HG03354 (cell line): ENCODE data around the gene TMEM184A.
"Not testable (repeated sequence)": the region's sequence is repeated elsewhere in the genome, so short reads cannot be mapped to it uniquely, and the experiment has no call there.

ENCODE experiments used
- ATAC-seq: cut with Tn5 transposase; IDR thresholded peaks from one replicate; pipeline ENCODE4 v1.9.1; 2021; ENCODE audit warnings: mild to moderate bottlenecking; ENCODE audit not compliant: unreplicated experiment, poor library complexity, severe bottlenecking

Gene TMEM184A

GRCh38 chr7:1532456-1533254 is 23.4 kb downstream of the TMEM184A start:
- no peak for ATAC-seq

GRCh38 chr7:1531979-1532455 is 24.0 kb downstream of the TMEM184A start:
- no peak for ATAC-seq

DNA sequence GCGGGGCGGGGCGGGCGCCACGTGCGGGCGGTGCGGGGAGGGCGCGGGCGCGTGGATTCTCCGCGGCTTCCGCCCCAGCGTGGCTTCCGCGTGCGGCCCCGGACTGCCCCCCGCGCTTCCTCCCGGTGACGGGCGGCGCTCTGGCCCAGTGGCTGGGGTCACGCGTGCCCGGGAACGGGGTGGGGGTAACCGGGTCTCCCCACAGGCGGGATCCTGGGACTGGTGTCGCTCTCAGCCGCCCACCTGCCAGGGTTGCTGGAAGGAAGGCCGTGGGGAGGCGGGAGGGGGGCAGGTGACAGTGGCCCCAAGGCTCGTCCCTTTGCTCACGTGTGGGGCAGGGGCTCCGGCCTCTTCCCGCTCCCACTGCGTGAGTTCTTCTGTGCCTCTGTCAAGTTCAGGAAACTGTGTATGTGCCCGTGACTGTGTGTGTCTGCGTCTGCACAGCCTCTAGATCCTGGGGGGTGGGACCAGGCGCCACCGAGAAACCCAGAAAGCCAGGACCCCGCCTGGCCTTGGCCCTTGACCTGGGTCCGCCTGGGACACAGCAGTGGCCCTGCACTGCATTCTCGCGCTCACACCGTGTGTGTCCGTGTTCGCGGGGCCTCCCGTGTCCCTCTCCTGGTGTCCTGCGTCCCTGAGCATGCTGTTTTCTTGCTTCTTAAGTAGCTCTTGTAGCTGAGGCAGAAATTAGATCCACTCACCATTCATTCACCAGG is 24.6 kb downstream of the TMEM184A start:
- no peak for ATAC-seq

DNA sequence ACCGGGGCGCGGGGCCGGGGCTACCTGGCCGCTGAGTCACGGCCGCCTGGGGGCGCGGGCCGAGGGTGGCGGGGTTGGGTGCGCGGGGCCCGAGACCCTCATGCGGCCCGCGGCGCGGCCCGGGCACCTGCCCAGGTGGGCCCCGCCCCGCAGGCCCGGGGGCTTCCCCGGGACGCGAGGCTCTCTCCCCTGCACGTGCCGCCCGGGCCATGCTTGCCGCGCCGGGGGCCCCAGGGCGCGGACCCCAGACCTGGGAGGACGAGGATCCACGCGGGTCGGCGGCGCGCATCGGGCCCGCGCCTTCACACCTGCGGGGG is 25.1 kb downstream of the TMEM184A start:
- no peak for ATAC-seq

DNA sequence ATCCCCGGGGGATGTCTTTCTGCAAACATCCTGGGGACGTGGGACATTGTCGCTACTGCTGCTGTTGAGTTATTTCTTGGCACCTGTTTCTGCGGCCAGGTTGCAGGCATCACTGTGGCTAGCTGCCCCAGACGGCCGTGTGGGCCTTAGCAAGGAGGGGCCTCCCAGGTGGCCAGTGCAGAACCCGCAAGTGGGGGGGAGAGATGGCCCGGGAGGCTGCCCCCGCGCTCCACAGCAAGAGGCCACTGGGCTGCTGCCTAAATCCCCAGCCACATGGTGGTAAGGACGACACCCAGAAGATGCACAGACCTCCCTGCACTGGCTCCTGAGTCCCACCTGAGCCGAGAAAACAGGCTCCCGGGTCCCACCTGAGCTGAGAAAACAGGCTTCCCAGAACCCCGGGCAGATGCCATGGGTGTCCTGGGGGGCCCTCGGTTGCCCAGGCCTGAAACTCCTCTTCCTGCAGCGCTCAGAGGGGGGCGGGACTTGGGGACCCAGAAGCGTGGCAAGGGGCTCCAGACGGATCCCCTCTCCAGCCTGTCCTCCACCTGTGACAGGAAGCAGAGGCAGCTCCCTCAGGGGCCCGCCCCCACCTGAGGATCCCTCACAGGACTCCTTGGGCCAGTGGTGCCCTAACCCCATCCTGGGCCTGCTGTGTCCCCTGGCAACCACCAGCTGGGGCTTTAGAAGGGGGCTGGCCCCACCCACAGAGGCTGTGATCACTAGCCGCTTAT is 26.5 kb downstream of the TMEM184A start:
- ATAC-seq: no peak

- no peak for ATAC-seq
Measured at GRCh38 chr7:1526271-1526754, 29.7 kb downstream of the TMEM184A start.

DNA sequence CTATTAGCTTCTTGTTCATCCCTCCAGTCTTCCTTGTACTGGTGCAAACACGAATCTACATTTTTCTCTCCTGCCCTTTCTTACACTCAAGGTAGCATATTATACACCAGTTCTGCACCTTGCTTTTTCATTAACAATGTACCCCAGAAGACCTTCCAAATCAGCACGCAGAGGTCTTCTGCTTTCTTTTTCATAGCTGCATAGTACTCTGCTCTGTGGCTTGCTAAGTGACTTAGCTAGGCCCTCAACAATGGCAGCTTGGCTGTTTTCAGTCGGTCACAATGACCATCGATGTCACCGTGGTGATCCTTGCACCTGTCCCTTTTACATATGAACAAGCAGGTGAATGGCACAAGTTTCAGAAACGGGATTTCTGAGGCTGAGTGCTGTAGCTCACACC is 30.6 kb downstream of the TMEM184A start:
- no peak for ATAC-seq

- ATAC-seq: no peak
Measured at GRCh38 chr7:1523844-1524243, 32.2 kb downstream of the TMEM184A start.

GRCh38 chr7:1523208-1523607 is 32.8 kb downstream of the TMEM184A start:
- ATAC-seq: no peak

- ATAC-seq: no peak
Measured at GRCh38 chr7:1521456-1521855, 34.5 kb downstream of the TMEM184A start.

GRCh38 chr7:1520539-1521234 is 35.3 kb downstream of the TMEM184A start:
- ATAC-seq: no peak

DNA sequence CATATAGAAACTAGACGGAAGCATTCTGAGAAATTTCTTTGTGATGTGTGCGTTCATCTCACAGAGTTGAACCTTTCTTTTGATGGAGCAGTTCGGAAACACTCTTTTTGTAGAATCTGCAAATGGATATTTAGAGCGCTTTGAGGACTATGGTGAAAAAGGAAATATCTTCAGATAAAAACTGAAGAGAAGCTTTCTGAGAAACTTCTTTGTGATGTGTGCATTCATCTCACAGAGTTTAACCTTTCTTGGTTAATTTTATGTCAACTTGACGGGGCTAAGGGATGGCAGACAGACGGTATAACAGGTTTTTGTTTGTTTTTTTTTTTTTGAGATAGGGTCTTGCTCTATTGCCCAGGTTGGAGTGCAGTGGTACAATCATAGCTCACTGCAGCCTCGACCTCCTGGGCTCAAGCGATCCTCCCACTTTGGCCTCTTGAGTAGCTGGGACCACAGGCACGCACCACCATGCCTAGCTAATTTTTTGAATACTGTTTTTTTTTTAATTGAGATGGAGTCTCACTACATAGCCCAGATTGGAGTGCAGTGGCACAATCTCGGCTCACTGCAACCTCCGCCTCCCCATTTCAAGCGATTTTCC is 36.6 kb downstream of the TMEM184A start:
- ATAC-seq: not testable (repeated sequence)

- no peak for ATAC-seq
Measured at GRCh38 chr7:1516586-1517251, 39.3 kb downstream of the TMEM184A start.

- not testable (repeated sequence) for ATAC-seq
Measured at GRCh38 chr7:1515509-1515967, 40.5 kb downstream of the TMEM184A start.

- ATAC-seq: no peak
Measured at GRCh38 chr7:1514995-1515401, 41.0 kb downstream of the TMEM184A start.

GRCh38 chr7:1514407-1514806 is 41.6 kb downstream of the TMEM184A start:
- ATAC-seq: no peak

DNA sequence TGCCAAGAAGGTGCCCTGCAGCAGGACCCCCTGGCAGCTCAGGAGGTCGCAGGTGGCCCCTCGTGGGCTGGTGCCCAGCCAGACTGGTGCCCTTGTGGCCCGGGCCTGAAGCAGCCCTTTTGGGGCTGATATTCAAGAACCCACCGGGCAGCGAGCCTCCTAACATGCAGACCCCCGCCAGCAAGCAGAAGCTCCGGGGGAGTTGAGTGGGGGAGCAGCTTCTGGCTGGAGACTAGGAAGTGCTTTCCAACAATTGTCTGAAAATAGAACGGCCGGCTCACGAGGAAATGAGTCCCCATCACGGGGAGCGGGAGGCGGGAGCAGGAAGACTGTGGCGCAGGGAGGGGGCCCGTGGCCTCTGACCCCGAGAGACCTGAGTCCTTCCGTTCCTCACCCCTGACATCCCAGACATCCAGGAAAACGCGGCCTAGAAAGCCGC is 42.3 kb downstream of the TMEM184A start:
- ATAC-seq: no peak

DNA sequence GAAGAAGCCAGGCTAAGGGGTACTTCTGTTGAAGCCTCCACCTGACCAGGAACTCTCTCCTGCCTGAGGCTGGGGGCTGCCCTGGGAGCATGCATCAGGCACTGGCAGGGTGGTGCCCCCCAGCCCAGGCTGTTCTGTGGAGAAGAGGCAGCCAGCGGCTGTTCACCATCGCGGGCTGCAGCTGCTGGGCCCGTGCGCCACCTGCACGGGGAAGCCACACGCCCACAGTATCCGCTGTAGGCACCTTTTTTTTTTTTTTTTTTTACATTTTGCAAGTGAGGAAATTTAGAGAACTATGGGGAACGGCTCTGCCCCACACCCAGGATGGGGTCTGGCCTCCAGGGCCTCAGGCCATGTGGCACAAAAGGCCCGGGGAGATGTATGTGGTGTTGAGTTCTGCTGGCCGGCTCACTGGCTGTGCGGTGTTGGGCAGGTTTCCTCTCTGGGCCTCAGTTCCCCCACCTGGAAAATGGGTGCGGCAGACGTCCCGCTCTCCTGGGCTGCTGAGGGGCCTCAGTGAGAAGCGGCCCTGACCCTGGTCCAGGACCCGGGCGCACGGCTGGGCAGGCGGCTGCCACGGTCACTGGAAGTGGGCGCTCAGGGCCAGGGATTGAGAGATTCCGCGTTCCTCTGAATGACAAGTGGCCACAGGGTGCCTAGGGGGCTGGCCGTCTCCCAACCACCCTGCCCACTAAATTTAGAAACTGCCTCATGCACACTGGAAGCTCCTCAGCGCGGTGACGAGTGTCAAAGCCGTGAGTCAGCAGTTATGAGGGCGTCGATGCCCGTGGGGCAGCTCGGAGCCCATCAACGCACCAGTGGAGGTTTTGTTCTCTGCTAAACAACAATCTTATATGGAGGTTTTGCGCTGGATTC is 43.0 kb downstream of the TMEM184A start:
- ATAC-seq: peak; percentile 46
